GM19025 (cell line): Measurements from ENCODE around the gene MTHFD2.
"Not testable (repeated sequence)": the region's sequence is repeated elsewhere in the genome, so short reads cannot be mapped to it uniquely, and the experiment has no call there.

Source experiments
- ATAC-seq: cut with Tn5 transposase; IDR thresholded peaks from one replicate; pipeline ENCODE4 v1.9.1; 2021; ENCODE audit warnings: mild to moderate bottlenecking, low read depth, moderate library complexity; ENCODE audit not compliant: unreplicated experiment

Gene MTHFD2

DNA sequence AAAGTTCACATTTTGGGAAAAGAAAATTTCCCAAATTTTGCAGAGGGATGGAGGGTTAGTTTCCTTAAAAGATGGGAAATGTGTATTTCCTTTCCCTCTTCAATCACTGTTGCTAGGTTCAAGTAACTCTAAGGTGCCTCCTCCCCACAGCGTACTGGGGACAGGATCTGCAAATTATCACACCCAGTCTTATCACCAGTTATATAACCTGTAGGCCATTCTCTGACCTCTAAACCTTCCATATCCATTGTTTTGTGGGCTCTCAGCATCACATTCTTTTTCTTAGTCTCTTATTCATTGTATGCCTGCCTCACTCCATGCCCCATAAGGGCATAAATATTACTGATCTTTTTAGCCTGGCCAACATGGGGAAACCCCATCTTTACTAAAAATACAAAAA, 3.6 kb upstream of the MTHFD2 start:
- no peak for ATAC-seq

GRCh38 chr2:74197049-74197448, 1.4 kb upstream of the MTHFD2 start:
- no peak for ATAC-seq

GRCh38 chr2:74198023-74198460, 373 bp upstream of the MTHFD2 start:
- no peak for ATAC-seq

- ATAC-seq: no peak
These were observed 873 bp downstream of the MTHFD2 start for GRCh38 chr2:74199275-74199701.

GRCh38 chr2:74199871-74200305, 1.5 kb downstream of the MTHFD2 start:
- no peak for ATAC-seq

GRCh38 chr2:74201196-74201595, 2.8 kb downstream of the MTHFD2 start:
- ATAC-seq: no peak

DNA sequence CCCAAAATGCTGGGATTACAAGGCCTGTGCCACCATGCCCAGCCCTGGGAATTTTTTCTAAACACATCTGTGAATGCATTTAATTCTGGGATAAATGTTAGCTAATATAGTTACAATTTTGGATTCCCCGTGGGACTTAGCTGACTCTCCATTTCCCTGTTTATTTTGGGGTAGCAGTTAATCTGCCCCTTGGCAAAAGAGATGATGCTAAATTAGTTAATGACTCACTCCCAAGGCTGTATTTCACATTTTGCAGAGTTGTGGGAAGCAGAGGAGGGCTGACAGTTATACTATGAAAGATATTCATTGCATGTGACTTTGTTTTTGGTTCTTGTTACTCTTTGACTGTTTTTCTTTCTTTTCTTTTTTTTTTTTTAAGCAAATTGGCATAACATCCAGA, 3.2 kb downstream of the MTHFD2 start:
- ATAC-seq: no peak

DNA sequence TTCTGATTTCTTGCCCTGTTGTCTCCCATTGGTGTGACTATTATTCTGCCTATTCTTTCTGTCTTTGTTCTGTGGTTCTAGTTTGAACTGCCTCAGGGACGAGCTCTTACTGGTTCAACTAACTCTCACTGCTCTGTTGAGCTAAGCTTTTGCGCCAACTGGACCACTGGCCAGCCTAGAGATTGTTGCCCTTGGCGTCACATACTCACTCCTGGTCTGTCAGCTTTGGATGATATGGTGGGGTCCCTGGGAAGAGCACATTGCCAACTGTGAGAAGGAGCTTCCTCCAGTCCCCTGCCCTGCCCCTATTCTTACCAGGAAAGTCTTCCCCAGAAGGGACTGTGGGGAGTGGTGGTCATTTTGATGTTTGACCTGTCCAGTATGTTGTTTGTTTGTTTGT, 6.0 kb downstream of the MTHFD2 start:
- no peak for ATAC-seq

- ATAC-seq: no peak
These were observed 6.7 kb downstream of the MTHFD2 start for GRCh38 chr2:74205113-74205512.

DNA sequence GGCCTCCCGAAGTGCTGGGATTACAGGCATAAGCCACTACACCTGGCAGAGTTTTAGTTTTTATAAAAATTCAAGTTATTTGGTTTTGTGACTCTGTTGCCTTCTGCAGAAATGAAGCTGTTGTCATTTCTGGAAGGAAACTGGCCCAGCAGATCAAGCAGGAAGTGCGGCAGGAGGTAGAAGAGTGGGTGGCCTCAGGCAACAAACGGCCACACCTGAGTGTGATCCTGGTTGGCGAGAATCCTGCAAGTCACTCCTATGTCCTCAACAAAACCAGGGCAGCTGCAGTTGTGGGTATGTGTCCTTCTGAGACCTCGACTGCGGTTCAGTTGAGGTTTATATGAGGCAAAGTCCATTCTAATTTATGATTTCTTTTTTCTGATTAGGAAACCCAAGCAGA, 7.2 kb downstream of the MTHFD2 start:
- no peak for ATAC-seq

- peak; percentile 89 for ATAC-seq
These were observed 7.8 kb downstream of the MTHFD2 start for GRCh38 chr2:74206180-74206688.

- ATAC-seq: no peak
These were observed 14.4 kb downstream of the MTHFD2 start for GRCh38 chr2:74212702-74213410.

- not testable (repeated sequence) for ATAC-seq
These were observed 17.4 kb downstream of the MTHFD2 start for GRCh38 chr2:74215771-74216170.

GRCh38 chr2:74216642-74217041, 18.2 kb downstream of the MTHFD2 start:
- no peak for ATAC-seq

GRCh38 chr2:74219846-74220486, 21.6 kb downstream of the MTHFD2 start:
- ATAC-seq: no peak

GRCh38 chr2:74221091-74221490, 22.7 kb downstream of the MTHFD2 start:
- ATAC-seq: no peak

- no peak for ATAC-seq
These were observed 23.3 kb downstream of the MTHFD2 start for GRCh38 chr2:74221604-74222299.

- no peak for ATAC-seq
These were observed 23.9 kb downstream of the MTHFD2 start for GRCh38 chr2:74222300-74222650.

DNA sequence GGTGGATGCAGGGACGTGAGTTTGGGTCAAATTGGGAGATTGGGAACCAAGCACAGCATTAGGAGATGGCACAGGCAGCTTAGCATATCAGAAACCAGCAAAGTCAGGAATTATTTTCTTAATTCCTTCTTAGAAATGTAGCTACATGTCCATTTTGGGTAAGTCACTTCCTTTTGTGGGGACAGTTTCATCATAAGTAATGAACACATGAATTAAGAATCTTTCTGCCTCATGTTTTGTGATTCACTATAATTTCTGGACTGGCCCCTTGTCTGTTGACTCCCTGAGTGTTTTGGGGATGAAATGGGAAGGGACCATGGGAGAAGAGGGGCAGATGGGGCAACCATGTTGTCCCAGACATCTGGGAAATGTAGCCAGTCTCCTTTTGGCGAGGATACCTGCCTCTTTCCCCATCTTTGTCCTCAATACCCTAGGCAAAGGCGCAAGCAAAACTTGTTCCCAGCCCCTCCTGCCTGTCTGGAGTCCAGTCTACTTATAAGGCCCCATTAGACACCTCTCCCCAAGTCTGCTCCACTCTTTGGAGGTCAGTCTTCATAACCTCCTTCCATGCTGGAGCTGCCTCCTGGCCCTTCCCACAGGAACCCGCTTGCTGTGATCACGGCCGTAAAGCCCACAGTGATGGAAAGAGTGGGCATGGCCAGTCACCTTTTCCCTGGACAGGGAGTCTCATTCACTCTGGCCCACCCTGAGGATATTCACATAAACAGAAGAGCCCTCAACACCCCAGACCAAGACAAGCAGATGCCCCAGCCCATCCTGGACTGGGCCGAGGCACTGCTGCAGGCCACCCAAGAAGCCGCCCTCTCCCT, 25.7 kb downstream of the MTHFD2 start:
- no peak for ATAC-seq

DNA sequence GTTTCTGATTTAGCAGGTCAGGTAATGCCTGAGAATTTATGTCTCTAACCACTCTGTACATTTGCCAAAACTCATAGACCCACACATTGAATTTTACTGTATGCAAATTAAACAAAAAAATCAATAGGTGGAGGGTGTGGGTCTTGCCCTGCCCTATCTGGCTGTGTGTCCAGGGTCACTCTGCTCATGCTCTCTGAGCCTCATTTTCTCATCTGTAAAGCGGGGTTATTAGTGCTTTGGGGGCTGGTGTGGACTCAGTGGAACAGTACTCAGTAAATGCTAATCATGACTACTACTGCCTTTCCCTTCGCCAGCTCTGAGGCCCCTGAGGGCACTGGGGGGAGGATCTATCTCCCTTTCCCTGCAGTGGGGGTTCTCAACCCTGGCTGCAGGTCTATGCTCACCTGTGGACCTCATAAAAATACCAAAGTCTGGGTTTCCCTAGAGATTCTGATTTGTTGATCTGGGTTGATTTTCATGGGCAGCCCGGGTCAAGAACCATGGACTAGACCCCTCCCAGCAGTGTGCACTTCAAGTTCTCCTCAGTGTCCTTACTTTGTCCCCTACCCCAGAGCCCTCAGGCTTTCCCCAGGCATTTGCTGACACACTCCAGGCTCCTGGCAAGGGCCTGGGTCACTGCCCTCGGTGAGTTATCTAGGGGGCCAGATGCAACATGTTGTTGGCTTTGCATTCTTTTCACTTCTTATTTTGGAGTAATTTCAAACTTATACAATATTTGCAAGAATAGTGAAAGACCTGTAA, 27.5 kb downstream of the MTHFD2 start:
- no peak for ATAC-seq
